GM12878 (cell line): ENCODE results near the gene EID1. TPM values are rescaled to one million over a fixed set of nuclear protein-coding genes. Genes with fewer than 3 reads are reported as not detected.
"Not testable (repeated sequence)": the region's sequence is repeated elsewhere in the genome, so short reads cannot be mapped to it uniquely, and the experiment has no call there.

ENCODE experiments used
- ATAC-seq: fragments of 200-7000 bp; cut with Tn5 transposase; 3 replicates; pipeline ENCODE4 v1.9.1; 2020; ENCODE audit warnings: mild to moderate bottlenecking, moderate library complexity
- BruUV-seq: library from RNA; stranded (reverse); fragments of 400-500 nt; replicated peaks from 2 replicates; lab custom pipeline; 2021; lab: Mats Ljungman, UMichigan
- CTCF ChIA-PET: fragments of 300-600 bp; sonication (Branson Sonifier 250); formaldehyde crosslinking; extraction: SDS; loops from one replicate; lab custom pipeline; 2021; ENCODE audit warnings: inconsistent platforms; lab: Yijun Ruan, JAX
- POLR2A ChIA-PET: fragments of 350-600 bp; formaldehyde crosslinking; extraction: SDS; loops from one replicate; lab custom pipeline; 2021; ENCODE audit warnings: inconsistent platforms; lab: Charles Lee
- RAD21 ChIA-PET: fragments of 300-600 bp; sonication (Branson Sonifier 250); formaldehyde crosslinking; loops from one replicate; lab custom pipeline; 2023; ENCODE audit warnings: antibody characterized with exemption; ENCODE audit not compliant: unreplicated experiment; lab: Charles Lee
- SMC1A ChIA-PET: fragments of 300-600 bp; sonication (Branson Sonifier 250); formaldehyde crosslinking; loops from one replicate; lab custom pipeline; 2023; ENCODE audit not compliant: unreplicated experiment, uncharacterized antibody; lab: Charles Lee
- DNase-seq: peaks from one replicate; pipeline ENCODE4 v3.0.0-alpha.2; 2011; ENCODE audit warnings: low read depth, low spot score
- FAIRE-seq: peaks from 3 replicates; lab custom pipeline; 2011; peaks lifted over from hg19 to GRCh38; lab: Jason Lieb, UNC
- H2AFZ ChIP-seq: 2 replicates; pipeline ENCODE4 v1.6.0; 2011; ENCODE audit warnings: low read depth, low read length, control low read depth; ENCODE audit not compliant: control insufficient read depth
- H3K27ac ChIP-seq: 2 replicates; pipeline ENCODE4 v1.5.1; 2011; ENCODE audit warnings: control low read depth; ENCODE audit not compliant: control insufficient read depth, insufficient read depth
- H3K27me3 ChIP-seq, 2 experiments: replicated peaks in 1 of 2; 2 replicates each; pipeline versions ENCODE4 v1.6.0 to v1.6.1; 2011; ENCODE audit warnings: low read length in 1 of 2; ENCODE audit not compliant: control insufficient read depth in 2 of 2, insufficient read depth in 2 of 2
- H3K36me3 ChIP-seq, 2 experiments: 2 replicates each; pipeline ENCODE4 v1.5.1; 2011; ENCODE audit warnings: low read length in 1 of 2; ENCODE audit not compliant: control insufficient read depth in 2 of 2, insufficient read depth in 2 of 2
- H3K4me1 ChIP-seq: 2 replicates; pipeline ENCODE4 v1.6.1; 2011; ENCODE audit warnings: mild to moderate bottlenecking, low read length, moderate library complexity, mixed read lengths; ENCODE audit not compliant: control insufficient read depth, insufficient read depth
- H3K4me2 ChIP-seq: 2 replicates; pipeline ENCODE4 v1.6.0; 2011; ENCODE audit warnings: control low read depth; ENCODE audit not compliant: control insufficient read depth, insufficient read depth
- H3K4me3 ChIP-seq: fragments of 200-600 bp; sonication (generic); 2 replicates; pipeline ENCODE4 v1.5.1; 2016
- H3K79me2 ChIP-seq: 2 replicates; pipeline ENCODE4 v1.6.0; 2011; ENCODE audit warnings: low read length; ENCODE audit not compliant: control insufficient read depth, insufficient read depth
- H3K9ac ChIP-seq: 2 replicates; pipeline ENCODE4 v1.8.0; 2011; ENCODE audit warnings: low read length, control low read depth, mixed read lengths; ENCODE audit not compliant: control insufficient read depth, insufficient read depth
- H3K9me3 ChIP-seq: replicated peaks from 3 replicates; pipeline ENCODE4 v1.5.1; 2011; ENCODE audit warnings: mild to moderate bottlenecking, low read length; ENCODE audit not compliant: control insufficient read depth, insufficient read depth
- H4K20me1 ChIP-seq: 2 replicates; pipeline ENCODE4 v1.6.0; 2011; ENCODE audit not compliant: control insufficient read depth, insufficient read depth
- EGR1 ChIP-seq, 2 experiments: IDR thresholded peaks; 1 replicate in 1 of 2; 2 replicates in 1 of 2; pipeline ENCODE4 v1.6.1; 2011 to 2012; ENCODE audit warnings: low read depth in 2 of 2, low read length in 2 of 2, borderline replicate concordance in 1 of 2, mild to moderate bottlenecking in 1 of 2, moderate library complexity in 1 of 2
- NR2F1 ChIP-seq: fragments of 450-650 bp; conservative IDR thresholded peaks from 2 replicates; pipeline ENCODE4 v1.6.1; 2017; ENCODE audit warnings: mild to moderate bottlenecking
- RELA ChIP-seq: fragments of 450-650 bp; IDR thresholded peaks from 2 replicates; pipeline ENCODE4 v1.8.0; 2014; ENCODE audit warnings: borderline replicate concordance; ENCODE audit not compliant: partially characterized antibody
- TARDBP ChIP-seq: IDR thresholded peaks from 2 replicates; pipeline ENCODE4 v1.6.1; 2016; ENCODE audit warnings: borderline replicate concordance
- ZNF207 ChIP-seq: fragments of 450-650 bp; IDR thresholded peaks from 2 replicates; pipeline ENCODE4 v1.6.1; 2014; ENCODE audit warnings: antibody characterized with exemption, mild to moderate bottlenecking, borderline replicate concordance
- WGBS: methylation state at CpG from one replicate; pipeline ENCODE4 v1.1.6; 2016; ENCODE audit warnings: low lambda C conversion rate; ENCODE audit not compliant: insufficient replicate concordance, insufficient coverage; ENCODE audit errors: missing lambda C conversion rate; 5-methylcytosine and 5-hydroxymethylcytosine counted together
- in situ Hi-C: fragments of 300-500 bp; cut with MboI; formaldehyde crosslinking; loops from 9 replicates; pipeline ENCODE4 v1.14.3; 2018; ENCODE audit warnings: mixed read lengths
- intact Hi-C: fragments of 100-400 bp; cut with micrococcal nuclease; formaldehyde crosslinking; loops from one replicate; pipeline ENCODE4 v1.14.2; 2022; ENCODE audit not compliant: unreplicated experiment
- polyA plus RNA-seq, 11 experiments: library from polyadenylated mRNA; depleted of rRNA in 4 of 11; unstranded in 6 of 11; stranded (reverse) in 5 of 11; fragments of >200 nt; fragmentation: Nextera tagmentation in 4 of 11; fragmentation: Illumina TruSeq in 1 of 11; extraction: Ambion mirVana in 4 of 11; extraction: Trizol in 1 of 11; gene quantifications; 1 replicate in 1 of 11; 2 replicates in 10 of 11; pipeline versions ENCODE4 v1.2.1 to v1.2.3, GENCODE V29; 2011 to 2016; ENCODE audit warnings: inconsistent platforms in 2 of 11, missing spikeins in 2 of 11, low read depth in 1 of 11
- total RNA-seq, 4 experiments: library from RNA; depleted of rRNA in 3 of 4; stranded (reverse); fragments of >200 nt in 3 of 4; fragmentation: Illumina TruSeq in 1 of 4; extraction: Trizol in 1 of 4; gene quantifications; 2 replicates each; pipeline versions ENCODE4 v1.2.1 to v1.2.3, GENCODE V29; 2013 to 2021

Gene EID1
- total and polyA plus RNA-seq, 10 of the 15 experiments (the other 5 are each of a cell fraction or from before 2014, with no cell fraction given) = 45.6 to 210 (median 124) TPM

DNA sequence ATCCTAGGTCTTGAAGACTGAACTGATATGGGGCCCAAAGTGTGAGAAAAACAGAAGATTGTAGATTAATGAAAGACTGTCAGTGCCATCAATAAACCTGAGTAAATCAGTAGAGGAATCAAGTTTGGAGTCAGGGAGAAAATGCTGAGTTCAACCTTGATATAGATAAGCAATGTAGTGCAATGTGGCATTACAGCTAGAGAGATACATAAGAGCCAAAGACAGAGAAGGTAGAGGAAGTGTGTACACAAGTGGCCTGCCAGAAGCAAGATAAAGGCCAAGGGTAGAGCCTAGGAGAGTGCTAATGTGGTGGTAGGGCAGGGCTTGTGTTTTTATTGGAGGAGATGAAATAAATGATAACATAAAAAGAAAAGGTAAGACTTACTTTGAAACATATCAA is 26.0 kb upstream of the EID1 start:
- H3K4me2 ChIP-seq = no peak overlapping the region
- no peaks in the 10 kb centered on the region for H3K4me1 ChIP-seq
- ATAC-seq (no peak), DNase-seq (no peak), FAIRE-seq (no peak)
- ChIA-PET RAD21 (no interaction called here), SMC1A (interaction anchor here (1.2 kb wide), 1 partner anchor 10 kb away, joined by 6 read pairs; no protein-coding TSS in a partner anchor), POLR2A (no interaction called here), CTCF (no interaction called here)
- no peak overlapping the region for H2AFZ ChIP-seq
- H3K79me2 ChIP-seq = no peaks in the 10 kb centered on the region
- BruUV-seq = no TSS peak
- H3K9ac ChIP-seq = no peak overlapping the region
- H4K20me1 ChIP-seq = no peaks in the 10 kb centered on the region
- no peak overlapping the region for H3K27ac ChIP-seq
- in situ Hi-C loops = no loop called here
- intact Hi-C loops = loop anchor here (10.0 kb wide), 1 partner anchor 1153 kb away; no protein-coding TSS in a partner anchor
- H3K9me3 ChIP-seq = no peaks in the 10 kb centered on the region
- no peaks in the 10 kb centered on the region for H3K36me3 ChIP-seq
- no peak for TF ChIP-seq TARDBP
- TF ChIP-seq EGR1 (IDR thresholded peaks at IDR 0.05; ENCODE audit: borderline replicate concordance in 1 of 2, low read depth in 2 of 2, low read length in 2 of 2) = no peak
- no peak for TF ChIP-seq ZNF207
- no peak for TF ChIP-seq NR2F1
- TF ChIP-seq RELA = no peak
- H3K4me3 ChIP-seq = no peak overlapping the region
- no peaks in the 10 kb centered on the region for H3K27me3 ChIP-seq

DNA sequence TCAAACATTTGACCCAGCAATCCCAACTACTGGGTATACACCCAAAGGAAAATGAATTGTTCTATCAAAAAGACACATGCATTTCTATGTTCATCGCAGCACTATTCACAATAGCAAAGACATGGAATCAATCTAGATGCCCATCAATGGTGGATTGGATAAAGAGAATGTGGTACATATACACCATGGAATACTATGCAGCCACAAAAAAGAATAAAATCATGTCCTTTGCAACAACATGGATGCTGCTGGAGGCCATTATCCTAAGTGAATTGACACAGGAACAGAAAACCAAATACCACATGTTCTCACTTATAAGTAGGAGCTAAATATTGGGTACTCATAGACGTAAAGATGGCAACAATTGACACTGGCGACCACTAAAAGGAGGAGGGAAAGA is 23.5 kb upstream of the EID1 start:
- H2AFZ ChIP-seq, H3K4me3 ChIP-seq, ATAC-seq, H3K4me1 ChIP-seq, H3K27me3 ChIP-seq, H3K27ac ChIP-seq, BruUV-seq, in situ Hi-C loops, H3K4me2 ChIP-seq, RAD21 ChIA-PET, SMC1A ChIA-PET, DNase-seq, H4K20me1 ChIP-seq, H3K9me3 ChIP-seq, H3K9ac ChIP-seq, H3K36me3 ChIP-seq, FAIRE-seq, H3K79me2 ChIP-seq, POLR2A ChIA-PET: not testable (repeated sequence)
- CTCF ChIA-PET = interaction anchor here (1.2 kb wide), 1 partner anchor 1462 kb away, joined by 3 read pairs; no protein-coding TSS in a partner anchor
- intact Hi-C loops = loop anchor here (10.0 kb wide), 1 partner anchor 1150 kb away; no protein-coding TSS in a partner anchor
- WGBS = 86% methylated on average over 3 of the region's 3 CpGs
